GM19324 (cell line): ENCODE results near the gene OR6C2.
"Not testable (repeated sequence)": the region's sequence is repeated elsewhere in the genome, so short reads cannot be mapped to it uniquely, and the experiment has no call there.

Source experiments
- ATAC-seq: cut with Tn5 transposase; IDR thresholded peaks from one replicate; pipeline ENCODE4 v1.9.1; 2021; ENCODE audit warnings: mild to moderate bottlenecking, moderate library complexity; ENCODE audit not compliant: unreplicated experiment, low FRiP score

OR6C2 gene

DNA sequence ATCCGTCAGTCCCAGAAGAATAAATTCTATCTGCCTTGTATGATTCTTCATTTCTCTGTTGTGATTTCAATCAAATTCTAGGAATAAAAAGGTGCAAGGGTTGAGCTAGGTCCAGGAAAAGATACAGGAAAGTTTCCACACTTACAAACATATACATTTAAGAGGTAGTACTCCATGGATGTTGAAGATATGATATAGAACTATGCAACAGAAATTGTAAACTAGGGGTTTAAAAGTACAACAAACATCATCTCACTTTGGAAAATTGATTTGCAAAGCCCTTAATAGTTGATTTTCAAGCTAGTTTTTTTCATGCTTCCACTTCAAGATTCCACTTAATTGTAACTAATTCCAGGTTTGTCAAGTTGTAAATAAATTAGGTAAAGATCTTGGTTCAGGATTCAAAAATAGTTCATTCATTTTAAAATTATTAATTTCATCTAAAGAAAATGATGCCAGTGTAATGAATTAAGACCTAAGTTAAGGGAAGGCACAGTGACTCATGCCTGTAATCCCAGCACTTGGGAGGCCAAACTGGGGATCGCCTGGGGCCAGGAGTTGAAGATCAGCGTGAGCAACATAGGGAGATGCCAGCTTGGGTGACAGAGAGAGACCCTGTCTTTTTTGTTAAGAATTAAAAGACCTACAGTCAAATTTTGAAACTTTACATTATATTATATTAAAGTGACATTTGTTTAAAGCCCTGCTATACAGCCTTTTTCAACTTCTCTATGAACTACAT lies 26.4 kb downstream of the OR6C2 start, which contains the start of gene OR6C70:
Gene OR6C70, minus strand, starts transcription at position 51 of the 742 bp plus-strand sequence. Its CDS starts 0 bp downstream, at position 51.
- no peak for ATAC-seq

DNA sequence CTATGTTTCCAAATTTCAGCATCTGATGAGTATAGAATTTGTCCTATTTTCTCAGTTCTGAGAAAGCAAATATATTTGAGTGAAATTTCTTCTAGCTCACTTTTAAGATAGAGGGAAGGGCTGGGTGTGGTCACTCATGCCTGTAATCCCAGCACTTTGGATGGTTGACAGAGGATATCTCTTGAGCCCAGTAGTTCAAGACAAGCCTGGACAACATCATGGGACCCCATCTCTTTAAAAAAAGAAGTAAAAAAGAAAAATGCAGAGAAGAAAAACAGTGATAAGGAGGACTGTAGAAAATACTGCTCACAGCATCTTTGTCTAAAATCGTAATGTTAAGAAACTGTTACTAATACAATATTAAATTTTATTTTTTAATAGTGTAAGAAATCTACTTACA lies 28.4 kb downstream of the OR6C2 start:
- ATAC-seq, result no peak

DNA sequence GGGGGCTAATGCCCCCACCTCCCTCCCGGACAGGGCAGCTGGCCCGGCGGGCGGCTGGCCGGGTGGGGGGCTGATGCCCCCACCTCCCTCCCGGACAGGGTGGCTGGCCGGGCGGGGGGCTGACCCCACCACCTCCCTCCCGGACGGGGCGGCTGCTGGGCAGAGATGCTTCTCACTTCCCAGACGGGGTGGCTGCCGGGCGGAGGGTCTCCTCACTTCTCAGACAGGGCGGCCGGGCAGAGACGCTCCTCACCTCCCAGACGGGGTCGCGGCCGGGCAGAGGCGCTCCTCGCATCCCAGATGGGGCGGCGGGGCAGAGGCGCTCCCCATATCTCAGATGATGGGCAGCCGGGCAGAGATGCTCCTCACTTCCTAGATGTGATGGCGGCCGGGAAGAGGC lies 35.3 kb downstream of the OR6C2 start:
- ATAC-seq, result not testable (repeated sequence)

GRCh38 chr12:55484284-55484683 lies 40.4 kb downstream of the OR6C2 start:
- ATAC-seq, result not testable (repeated sequence)

DNA sequence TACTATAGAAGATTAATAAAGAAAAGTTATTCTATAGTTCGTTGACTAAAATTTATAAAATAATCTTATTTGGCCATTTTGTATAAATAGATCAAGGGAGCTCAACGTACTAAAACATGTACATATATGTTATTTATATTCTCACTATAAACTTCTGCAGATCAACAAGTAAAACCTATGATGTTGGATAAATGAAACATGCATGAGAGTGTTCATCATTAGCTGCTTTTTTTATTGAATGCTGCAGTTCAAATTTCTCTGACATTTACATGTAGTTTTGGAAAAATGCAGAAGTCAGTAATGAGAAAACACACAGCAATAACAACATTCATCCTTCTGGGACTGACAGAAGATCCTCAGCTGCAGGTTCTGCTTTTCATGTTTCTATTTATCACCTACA lies 48.2 kb downstream of the OR6C2 start, which contains the start of gene OR6C68:
Gene OR6C68, plus strand, starts transcription at position 301 of the 400 bp plus-strand sequence. Its CDS starts 0 bp downstream, at position 301.
- ATAC-seq, result no peak

DNA sequence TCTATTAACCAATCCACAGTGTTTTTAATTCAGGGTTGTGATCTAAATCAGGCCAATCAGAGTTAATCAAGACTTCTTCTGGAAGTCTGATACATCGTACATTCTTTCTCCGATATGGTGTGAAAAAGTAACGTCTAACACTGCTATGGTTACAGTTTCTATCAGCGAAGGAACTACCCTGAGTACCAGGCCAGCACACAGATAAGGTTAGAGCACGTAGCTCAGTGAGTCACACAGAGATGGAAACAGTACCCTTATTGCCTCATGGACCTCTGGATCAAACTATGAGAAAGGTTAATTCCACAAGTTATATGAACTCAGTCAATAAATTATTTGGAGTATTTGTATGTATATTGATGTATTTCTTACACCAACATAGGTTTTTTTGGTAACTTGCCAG lies 51.6 kb downstream of the OR6C2 start:
- ATAC-seq, result no peak

DNA sequence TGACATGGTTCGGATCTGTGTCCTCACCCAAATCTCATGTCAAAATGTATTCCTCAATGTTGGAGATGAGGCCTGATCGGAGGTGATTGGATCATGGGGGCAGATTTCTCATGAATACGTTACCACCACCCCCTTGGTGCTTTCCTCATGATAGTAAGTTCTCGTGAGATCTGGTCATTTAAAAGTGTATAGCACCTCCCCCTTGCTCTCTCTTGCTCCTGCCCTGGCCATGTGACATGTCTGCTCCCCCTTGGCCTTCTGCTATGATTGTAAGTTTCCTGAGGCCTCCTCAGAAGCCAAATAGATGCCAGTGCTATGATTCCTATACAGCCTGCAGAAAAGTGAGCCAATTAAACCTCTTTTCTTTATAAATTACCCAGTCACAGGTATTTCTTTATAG lies 55.4 kb downstream of the OR6C2 start:
- no peak for ATAC-seq

DNA sequence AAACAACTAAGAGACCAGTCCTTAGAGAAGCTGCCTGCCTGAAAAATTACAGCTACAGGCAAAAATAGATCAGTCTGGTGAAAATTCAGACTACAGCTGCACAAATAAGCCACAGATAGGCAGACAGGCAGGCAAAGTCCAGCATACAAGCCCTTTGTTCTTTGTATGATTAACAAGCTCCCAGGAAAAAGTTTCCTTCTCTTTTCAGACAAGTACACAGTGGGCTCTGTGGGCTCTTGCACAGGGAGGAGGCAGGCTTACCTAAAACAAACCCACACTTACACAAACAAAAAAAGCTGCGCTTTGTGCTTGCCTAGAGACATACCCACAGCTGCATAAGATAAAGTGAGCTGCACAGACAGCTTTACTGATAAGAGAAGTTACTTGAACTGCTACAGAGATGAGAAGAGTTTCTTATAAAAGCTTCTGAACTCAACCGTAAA lies 56.0 kb downstream of the OR6C2 start:
- no peak for ATAC-seq

- no peak for ATAC-seq
Observed at GRCh38 chr12:55501601-55502000, 57.7 kb downstream of the OR6C2 start.
